Effector CD8-positive, alpha-beta T cell (primary cell): ENCODE results near the gene SPRR5.

Source experiments
- DNase-seq: peaks from one replicate; lab custom pipeline; 2025; lab: John Stamatoyannopoulos, UW

The SPRR5 gene

GRCh38 chr1:152946248-152946647 is 758 bp upstream of the SPRR5 start:
- no peak for DNase-seq

GRCh38 chr1:152951711-152952110 is 4.7 kb downstream of the SPRR5 start:
- DNase-seq: no peak

GRCh38 chr1:152953761-152954160 is 6.8 kb downstream of the SPRR5 start:
- DNase-seq: no peak

- no peak for DNase-seq
These were observed 7.4 kb downstream of the SPRR5 start for GRCh38 chr1:152954436-152954835.

- DNase-seq: no peak
These were observed 10.6 kb downstream of the SPRR5 start for GRCh38 chr1:152957561-152957960.

- DNase-seq: no peak
These were observed 12.3 kb downstream of the SPRR5 start for GRCh38 chr1:152959273-152959672.

- DNase-seq: no peak
These were observed 12.9 kb downstream of the SPRR5 start for GRCh38 chr1:152959801-152960451.

- no peak for DNase-seq
These were observed 13.5 kb downstream of the SPRR5 start for GRCh38 chr1:152960452-152961044.

- no peak for DNase-seq
These were observed 14.4 kb downstream of the SPRR5 start for GRCh38 chr1:152961226-152961891.

- DNase-seq: no peak
These were observed 15.9 kb downstream of the SPRR5 start for GRCh38 chr1:152962876-152963415.

- no peak for DNase-seq
These were observed 17.5 kb downstream of the SPRR5 start for GRCh38 chr1:152964536-152964935.

GRCh38 chr1:152965853-152966252 is 18.8 kb downstream of the SPRR5 start:
- DNase-seq: no peak

- no peak for DNase-seq
These were observed 20.2 kb downstream of the SPRR5 start for GRCh38 chr1:152967201-152967600.

- DNase-seq: no peak
These were observed 21.2 kb downstream of the SPRR5 start for GRCh38 chr1:152968248-152968647.

- DNase-seq: no peak
These were observed 22.0 kb downstream of the SPRR5 start for GRCh38 chr1:152969036-152969435.

GRCh38 chr1:152970495-152970894 is 23.5 kb downstream of the SPRR5 start, which contains the start of gene SPRR4:
Gene SPRR4 (plus strand): TSS chr1:152970648. CDS start chr1:152971891, 1,243 bp downstream.
- DNase-seq: no peak

GRCh38 chr1:152972196-152972886 is 25.3 kb downstream of the SPRR5 start:
- DNase-seq: no peak

- no peak for DNase-seq
These were observed 29.7 kb downstream of the SPRR5 start for GRCh38 chr1:152976688-152977087.

GRCh38 chr1:152977614-152978013 is 30.6 kb downstream of the SPRR5 start:
- no peak for DNase-seq

GRCh38 chr1:152980676-152981075 is 33.7 kb downstream of the SPRR5 start:
- DNase-seq: no peak

GRCh38 chr1:152981146-152981871 is 34.3 kb downstream of the SPRR5 start:
- DNase-seq: no peak

- no peak for DNase-seq
These were observed 35.1 kb downstream of the SPRR5 start for GRCh38 chr1:152982076-152982475.
